Loucy (cell line): ENCODE measurements around the gene NRM.

Experiments used
- CTCF ChIP-seq: fragments of 200-600 bp; sonication (generic); conservative IDR thresholded peaks from 2 replicates; pipeline ENCODE4 v1.5.1; 2014; ENCODE audit warnings: mild to moderate bottlenecking, antibody characterized with exemption, low read length
- EZH2phosphoT487 ChIP-seq: fragments of 200-600 bp; IDR thresholded peaks from 2 replicates; pipeline ENCODE4 v1.6.1; 2018; ENCODE audit warnings: antibody characterized with exemption, mild to moderate bottlenecking, moderate library complexity, borderline replicate concordance

- TF ChIP-seq CTCF (no peak), EZH2phosphoT487 (no peak)
These were observed at the start of gene NRM for GRCh38 chr6:30690403-30691207.
